Mononuclear cell (primary cell): ENCODE results near the gene CPSF6. TPM values are rescaled to one million over a fixed set of nuclear protein-coding genes. Genes with fewer than 3 reads are reported as not detected.
A peak's percentile ranks its signal among the peaks of the same experiment; 100 is the strongest.
"Not testable (repeated sequence)": the region's sequence is repeated elsewhere in the genome, so short reads cannot be mapped to it uniquely, and the experiment has no call there.

Experiments used
- H3K27me3 ChIP-seq: 2 replicates; pipeline ENCODE4 v1.6.0; 2011; ENCODE audit warnings: low read length, control low read depth; ENCODE audit not compliant: insufficient read depth
- H3K4me1 ChIP-seq: 2 replicates; pipeline ENCODE4 v1.5.1; 2011; ENCODE audit warnings: mild to moderate bottlenecking, low read length, control low read depth; ENCODE audit not compliant: insufficient read depth
- H3K4me3 ChIP-seq: 2 replicates; pipeline ENCODE4 v1.5.1; 2011; ENCODE audit warnings: mild to moderate bottlenecking, low read length, moderate library complexity
- H3K9me3 ChIP-seq: 2 replicates; pipeline ENCODE4 v1.5.1; 2011; ENCODE audit warnings: low read depth, mild to moderate bottlenecking, control low read depth, low read length
- total RNA-seq: library from RNA; depleted of rRNA; stranded (reverse); fragments of >200 nt; gene quantifications from one replicate; pipeline ENCODE4 v1.2.3, GENCODE V29; 2012

Gene CPSF6
- 62.9 TPM for total RNA-seq

GRCh38 chr12:69239352-69239921 is at the start of gene CPSF6:
Gene CPSF6 (plus strand): TSS chr12:69239569. CDS start chr12:69239647, 78 bp downstream.
- Histone ChIP-seq H3K9me3 (no peaks in the 10 kb centered on the region), H3K27me3 (no peaks in the 10 kb centered on the region), H3K4me3 (peak within 1 kb of the TSS; percentile 85), H3K4me1 (peaks cover 36% of the 10 kb centered on the region)

- Histone ChIP-seq H3K4me1 (no peaks in the 10 kb centered on the region), H3K9me3 (peaks cover 32% of the 10 kb centered on the region), H3K4me3 (no peak overlapping the region), H3K27me3 (no peaks in the 10 kb centered on the region)
Measured at GRCh38 chr12:69196302-69197288, 42.8 kb upstream of the CPSF6 start.

GRCh38 chr12:69199976-69200375 is 39.4 kb upstream of the CPSF6 start:
- H3K27me3 ChIP-seq, H3K4me3 ChIP-seq: not testable (repeated sequence)

GRCh38 chr12:69204191-69204590 is 35.2 kb upstream of the CPSF6 start:
- Histone ChIP-seq H3K27me3 (no peaks in the 10 kb centered on the region), H3K9me3 (peaks cover 21% of the 10 kb centered on the region), H3K4me1 (no peaks in the 10 kb centered on the region), H3K4me3 (no peak overlapping the region)

More at GRCh38 chr12:69199976-69200375, 39.4 kb upstream of the CPSF6 start:
- H3K9me3 ChIP-seq = peaks cover 25% of the 10 kb centered on the region
- H3K4me1 ChIP-seq = not testable (repeated sequence)

- Histone ChIP-seq H3K9me3 (no peaks in the 10 kb centered on the region), H3K27me3 (no peaks in the 10 kb centered on the region), H3K4me3 (no peak overlapping the region), H3K4me1 (no peaks in the 10 kb centered on the region)
Measured at GRCh38 chr12:69210661-69211060, 28.7 kb upstream of the CPSF6 start.

- no peaks in the 10 kb centered on the region for H3K9me3 ChIP-seq
- no peaks in the 10 kb centered on the region for H3K27me3 ChIP-seq
- H3K4me3 ChIP-seq = no peak overlapping the region
- H3K4me1 ChIP-seq = no peaks in the 10 kb centered on the region
Measured at GRCh38 chr12:69211160-69211559, 28.2 kb upstream of the CPSF6 start.

- H3K9me3 ChIP-seq = no peaks in the 10 kb centered on the region
- no peaks in the 10 kb centered on the region for H3K27me3 ChIP-seq
- no peak overlapping the region for H3K4me3 ChIP-seq
- H3K4me1 ChIP-seq = no peaks in the 10 kb centered on the region
Measured at GRCh38 chr12:69214169-69214568, 25.2 kb upstream of the CPSF6 start.

- Histone ChIP-seq H3K4me1 (no peaks in the 10 kb centered on the region), H3K4me3 (no peak overlapping the region), H3K9me3 (no peaks in the 10 kb centered on the region), H3K27me3 (no peaks in the 10 kb centered on the region)
Measured at GRCh38 chr12:69225251-69225910, 14.0 kb upstream of the CPSF6 start.

GRCh38 chr12:69231479-69231878 is 7.9 kb upstream of the CPSF6 start:
- Histone ChIP-seq H3K27me3 (no peaks in the 10 kb centered on the region), H3K4me3 (no peak overlapping the region)

GRCh38 chr12:69238589-69239351 is 599 bp upstream of the CPSF6 start:
- H3K4me1 ChIP-seq = peaks cover 31% of the 10 kb centered on the region
- no peaks in the 10 kb centered on the region for H3K9me3 ChIP-seq
- H3K27me3 ChIP-seq = no peaks in the 10 kb centered on the region
- H3K4me3 ChIP-seq = peak overlapping the region; percentile 85

More at GRCh38 chr12:69231479-69231878, 7.9 kb upstream of the CPSF6 start:
- no peaks in the 10 kb centered on the region for H3K4me1 ChIP-seq
- H3K9me3 ChIP-seq = no peaks in the 10 kb centered on the region

- Histone ChIP-seq H3K9me3 (no peaks in the 10 kb centered on the region), H3K4me3 (peak overlapping the region; percentile 85), H3K27me3 (no peaks in the 10 kb centered on the region), H3K4me1 (peaks cover 36% of the 10 kb centered on the region)
Measured at GRCh38 chr12:69239922-69240630, 707 bp downstream of the CPSF6 start.

GRCh38 chr12:69240631-69240995 is 1.2 kb downstream of the CPSF6 start:
- no peaks in the 10 kb centered on the region for H3K27me3 ChIP-seq
- peaks cover 38% of the 10 kb centered on the region for H3K4me1 ChIP-seq
- peak overlapping the region; percentile 85 for H3K4me3 ChIP-seq
- H3K9me3 ChIP-seq = no peaks in the 10 kb centered on the region

- Histone ChIP-seq H3K27me3 (no peaks in the 10 kb centered on the region), H3K4me3 (no peak overlapping the region), H3K4me1 (peaks cover 42% of the 10 kb centered on the region), H3K9me3 (no peaks in the 10 kb centered on the region)
Measured at GRCh38 chr12:69241438-69242092, 2.2 kb downstream of the CPSF6 start.
